Gastrocnemius medialis (tissue), 4 donors: ENCODE results near the gene TRDMT1. TPM values are rescaled to one million over a fixed set of nuclear protein-coding genes. Genes with fewer than 3 reads are reported as not detected.

Experiments used
- ATAC-seq, 2 donors: fragments of 150-250 bp; one replicate each; pipeline ENCODE4 v1.9.1; 2016
- DNase-seq, 2 donors: peaks; one replicate each; pipeline ENCODE4 v3.0.0-alpha.2; 2019
- H3K27ac ChIP-seq, 4 donors: fragments of 200-600 bp; sonication (generic); 1 replicate in 1 of 4; 2 replicates in 3 of 4; pipeline ENCODE4 v1.5.1; 2016 to 2018; ENCODE audit warnings: mild to moderate bottlenecking in 2 of 4, moderate library complexity in 1 of 4
- H3K27me3 ChIP-seq, 3 donors: fragments of 200-600 bp; sonication (generic) in 2 of 3; 1 replicate in 1 of 3; 2 replicates in 2 of 3; pipeline versions ENCODE4 v1.5.1 to v1.6.0; 2016 to 2019; ENCODE audit warnings: mild to moderate bottlenecking in 1 of 3, moderate library complexity in 1 of 3
- H3K36me3 ChIP-seq, 2 donors: fragments of 200-600 bp; sonication (generic) in 1 of 2; one replicate each; pipeline ENCODE4 v1.5.1; 2017 to 2018
- H3K4me1 ChIP-seq, 2 donors: fragments of 200-600 bp; sonication (generic) in 1 of 2; one replicate each; pipeline ENCODE4 v1.5.1; 2016 to 2017; ENCODE audit warnings: mild to moderate bottlenecking in 2 of 2
- H3K4me3 ChIP-seq, 4 donors: fragments of 200-600 bp; sonication (generic) in 3 of 4; 1 replicate in 1 of 4; 2 replicates in 3 of 4; pipeline ENCODE4 v1.5.1; 2016 to 2019; ENCODE audit warnings: mild to moderate bottlenecking in 2 of 4
- H3K9me3 ChIP-seq, 3 donors: fragments of 200-600 bp; sonication (generic) in 2 of 3; 1 replicate in 1 of 3; 2 replicates in 2 of 3; pipeline ENCODE4 v1.5.1; 2016 to 2019
- CTCF ChIP-seq, 5 experiments: fragments of 450-650 bp in 3 of 5; fragments of 200-600 bp in 2 of 5; sonication (generic) in 2 of 5; IDR thresholded peaks in 4 of 5; conservative IDR thresholded peaks in 1 of 5; 1 replicate in 4 of 5; 2 replicates in 1 of 5; pipeline ENCODE4 v1.5.1; 2016 to 2019; ENCODE audit warnings: antibody characterized with exemption in 5 of 5, mild to moderate bottlenecking in 3 of 5, moderate library complexity in 3 of 5
- POLR2A ChIP-seq, 2 donors: fragments of 450-650 bp; IDR thresholded peaks; one replicate each; pipeline ENCODE4 v1.6.1; 2017; ENCODE audit warnings: antibody characterized with exemption in 2 of 2, mild to moderate bottlenecking in 2 of 2, moderate library complexity in 2 of 2
- in situ Hi-C, 4 donors: fragments of 200-750 bp; cut with MboI; loops; one replicate each; pipeline versions ENCODE4 v1.15.0 to v1.8.0; 2017; ENCODE audit warnings: low sequenced_read_pairs in 4 of 4
- intact Hi-C: fragments of 100-400 bp; cut with DNase I; formaldehyde crosslinking; loops from one replicate; pipeline ENCODE4 v1.15.1; 2023; ENCODE audit warnings: low total_unique reads
- total RNA-seq, 4 donors: library from RNA; depleted of rRNA; stranded (reverse); fragments of >200 nt; gene quantifications; one replicate each; pipeline versions ENCODE4 v1.1.0 to v1.2.3, GENCODE V29; 2016

The TRDMT1 gene
- total RNA-seq, 4 donors from 2014 or later, result 0.85 to 4.7 (median 2.1) TPM

GRCh38 chr10:17123961-17124360 is 77.5 kb downstream of the TRDMT1 start:
- in situ Hi-C loops, result no loop called here
- TF ChIP-seq POLR2A (IDR thresholded peaks at IDR 0.05), result no peak
- no peak for TF ChIP-seq CTCF (IDR thresholded peaks at IDR 0.05 in 4 of 5, conservative IDR thresholded peaks at IDR 0.05 in 1 of 5)
- H3K27me3 ChIP-seq, result no peaks in the 10 kb centered on the region
- intact Hi-C loops, result no loop called here
- DNase-seq (no peak), ATAC-seq (no peak)
- no peaks in the 10 kb centered on the region for H3K9me3 ChIP-seq
- H3K27ac ChIP-seq, result no peak overlapping the region
- H3K36me3 ChIP-seq, result no peaks in the 10 kb centered on the region
- H3K4me1 ChIP-seq, result no peaks in the 10 kb centered on the region
- no peak overlapping the region for H3K4me3 ChIP-seq

- ATAC-seq, result no peak
- H3K4me3 ChIP-seq, result no peak overlapping the region
Observed at GRCh38 chr10:17122726-17123661, 78.5 kb downstream of the TRDMT1 start.

GRCh38 chr10:17122052-17122451 is 79.4 kb downstream of the TRDMT1 start:
- intact Hi-C loops, result no loop called here
- H3K9me3 ChIP-seq, result no peaks in the 10 kb centered on the region

More at GRCh38 chr10:17122726-17123661, 78.5 kb downstream of the TRDMT1 start:
- Histone ChIP-seq H3K4me1 (no peaks in the 10 kb centered on the region), H3K9me3 (no peaks in the 10 kb centered on the region), H3K36me3 (no peaks in the 10 kb centered on the region), H3K27me3 (no peaks in the 10 kb centered on the region), H3K27ac (no peak overlapping the region)
- intact Hi-C loops (no loop called here), in situ Hi-C loops (no loop called here)
- no peak for DNase-seq
- no peak for TF ChIP-seq CTCF (IDR thresholded peaks at IDR 0.05 in 4 of 5, conservative IDR thresholded peaks at IDR 0.05 in 1 of 5)
- no peak for TF ChIP-seq POLR2A (IDR thresholded peaks at IDR 0.05)

GRCh38 chr10:17120694-17121093 is 80.8 kb downstream of the TRDMT1 start:
- DNase-seq (no peak), ATAC-seq (no peak)
- H3K9me3 ChIP-seq, result no peaks in the 10 kb centered on the region
- in situ Hi-C loops (no loop called here), intact Hi-C loops (no loop called here)
- no peaks in the 10 kb centered on the region for H3K27me3 ChIP-seq
- no peaks in the 10 kb centered on the region for H3K4me1 ChIP-seq
- no peak overlapping the region for H3K27ac ChIP-seq
- no peak overlapping the region for H3K4me3 ChIP-seq
- no peaks in the 10 kb centered on the region for H3K36me3 ChIP-seq
- TF ChIP-seq CTCF (IDR thresholded peaks at IDR 0.05 in 4 of 5, conservative IDR thresholded peaks at IDR 0.05 in 1 of 5) (no peak), POLR2A (IDR thresholded peaks at IDR 0.05) (no peak)

More at GRCh38 chr10:17122052-17122451, 79.4 kb downstream of the TRDMT1 start:
- Histone ChIP-seq H3K4me1 (no peaks in the 10 kb centered on the region), H3K27me3 (no peaks in the 10 kb centered on the region), H3K4me3 (no peak overlapping the region), H3K27ac (no peak overlapping the region), H3K36me3 (no peaks in the 10 kb centered on the region)
- TF ChIP-seq CTCF (IDR thresholded peaks at IDR 0.05 in 4 of 5, conservative IDR thresholded peaks at IDR 0.05 in 1 of 5) (no peak), POLR2A (IDR thresholded peaks at IDR 0.05) (no peak)
- in situ Hi-C loops, result no loop called here
- ATAC-seq, result no peak
- DNase-seq, result no peak
